ENCODE results near the gene DOCK3. TPM values are rescaled to one million over a fixed set of nuclear protein-coding genes. Genes with fewer than 3 reads are reported as not detected.
"Not testable (repeated sequence)": the region's sequence is repeated elsewhere in the genome, so short reads cannot be mapped to it uniquely, and the experiment has no call there.

The DOCK3 gene
- polyA plus RNA-seq, 1 donor from 2014 or later: 15.6 TPM

GRCh38 chr3:50912746-50913145, 238.0 kb downstream of the DOCK3 start:
- Histone ChIP-seq H3K9me2 (ENCODE audit: insufficient read depth, low read length) (no peaks in the 10 kb centered on the region), H3K27me3 (ENCODE audit: insufficient read depth, low read depth, low read length) (no peaks in the 10 kb centered on the region), H3K4me2 (ENCODE audit: low read length) (no peak overlapping the region), H3F3A (ENCODE audit: insufficient read depth, low read length, poor library complexity, severe bottlenecking) (no peaks in the 10 kb centered on the region), H2AFZ (ENCODE audit: low read depth, low read length) (no peak overlapping the region), H3K4me3 (ENCODE audit: low read length) (no peak overlapping the region), H3K36me3 (ENCODE audit: insufficient read depth, low read length) (no peaks in the 10 kb centered on the region), H3K9me3 (ENCODE audit: low read length) (no peaks in the 10 kb centered on the region), H3K27ac (ENCODE audit: low read length) (no peak overlapping the region), H3K79me2 (replicated peaks; ENCODE audit: insufficient read depth, low read length) (no peaks in the 10 kb centered on the region), H3K9ac (ENCODE audit: low read length) (no peak overlapping the region), H4K20me1 (ENCODE audit: insufficient read depth) (no peaks in the 10 kb centered on the region)
- TF ChIP-seq MXI1 (conservative IDR thresholded peaks at IDR 0.05; ENCODE audit: poor library complexity, severe bottlenecking) (no peak), EP300 (conservative IDR thresholded peaks at IDR 0.05; ENCODE audit: poor library complexity, severe bottlenecking) (no peak), EZH2 (IDR thresholded peaks at IDR 0.05; ENCODE audit: borderline replicate concordance, insufficient read depth, low read length, poor library complexity, severe bottlenecking) (no peak), REST (IDR thresholded peaks at IDR 0.05; ENCODE audit: borderline replicate concordance) (no peak)

- H3K27ac ChIP-seq (ENCODE audit: low read length): no peak overlapping the region
- no peak for TF ChIP-seq EP300 (conservative IDR thresholded peaks at IDR 0.05; ENCODE audit: poor library complexity, severe bottlenecking)
- no peaks in the 10 kb centered on the region for H4K20me1 ChIP-seq (ENCODE audit: insufficient read depth)
- H3K9me3 ChIP-seq (ENCODE audit: low read length): no peaks in the 10 kb centered on the region
- no peaks in the 10 kb centered on the region for H3K36me3 ChIP-seq (ENCODE audit: insufficient read depth, low read length)
- H3K27me3 ChIP-seq (ENCODE audit: insufficient read depth, low read depth, low read length): no peaks in the 10 kb centered on the region
- H3K4me2 ChIP-seq (ENCODE audit: low read length): no peak overlapping the region
- no peak overlapping the region for H3K4me3 ChIP-seq (ENCODE audit: low read length)
- no peak overlapping the region for H2AFZ ChIP-seq (ENCODE audit: low read depth, low read length)
- H3K9me2 ChIP-seq (ENCODE audit: insufficient read depth, low read length): no peaks in the 10 kb centered on the region
- no peaks in the 10 kb centered on the region for H3K79me2 ChIP-seq (replicated peaks; ENCODE audit: insufficient read depth, low read length)
- no peak overlapping the region for H3K9ac ChIP-seq (ENCODE audit: low read length)
- H3F3A ChIP-seq (ENCODE audit: insufficient read depth, low read length, poor library complexity, severe bottlenecking): no peaks in the 10 kb centered on the region
Measured at GRCh38 chr3:50913260-50913659, 238.5 kb downstream of the DOCK3 start.

GRCh38 chr3:50922071-50922470, 247.3 kb downstream of the DOCK3 start:
- not testable (repeated sequence) for H3K9me2 ChIP-seq (ENCODE audit: insufficient read depth, low read length); H3K4me2 ChIP-seq (ENCODE audit: low read length); H3K36me3 ChIP-seq (ENCODE audit: insufficient read depth, low read length); H3K9ac ChIP-seq (ENCODE audit: low read length); H3K4me3 ChIP-seq (ENCODE audit: low read length); H3F3A ChIP-seq (ENCODE audit: insufficient read depth, low read length, poor library complexity, severe bottlenecking); H3K79me2 ChIP-seq (replicated peaks; ENCODE audit: insufficient read depth, low read length); H2AFZ ChIP-seq (ENCODE audit: low read depth, low read length); H4K20me1 ChIP-seq (ENCODE audit: insufficient read depth); H3K9me3 ChIP-seq (ENCODE audit: low read length); H3K27ac ChIP-seq (ENCODE audit: low read length); H3K27me3 ChIP-seq (ENCODE audit: insufficient read depth, low read depth, low read length)

GRCh38 chr3:50923955-50924354, 249.2 kb downstream of the DOCK3 start:
- Histone ChIP-seq H3K27me3 (ENCODE audit: insufficient read depth, low read depth, low read length) (no peaks in the 10 kb centered on the region), H3K9me2 (ENCODE audit: insufficient read depth, low read length) (no peaks in the 10 kb centered on the region), H3K79me2 (replicated peaks; ENCODE audit: insufficient read depth, low read length) (peaks cover 5% of the 10 kb centered on the region), H2AFZ (ENCODE audit: low read depth, low read length) (no peak overlapping the region), H3K9ac (ENCODE audit: low read length) (no peak overlapping the region), H3F3A (ENCODE audit: insufficient read depth, low read length, poor library complexity, severe bottlenecking) (no peaks in the 10 kb centered on the region), H3K36me3 (ENCODE audit: insufficient read depth, low read length) (no peaks in the 10 kb centered on the region), H4K20me1 (ENCODE audit: insufficient read depth) (no peaks in the 10 kb centered on the region), H3K4me2 (ENCODE audit: low read length) (no peak overlapping the region), H3K4me3 (ENCODE audit: low read length) (no peak overlapping the region), H3K9me3 (ENCODE audit: low read length) (no peaks in the 10 kb centered on the region), H3K27ac (ENCODE audit: low read length) (no peak overlapping the region)
- TF ChIP-seq EP300 (conservative IDR thresholded peaks at IDR 0.05; ENCODE audit: poor library complexity, severe bottlenecking): no peak
- no peak for TF ChIP-seq POLR2AphosphoS5 (IDR thresholded peaks at IDR 0.05)
- TF ChIP-seq SMC3 (conservative IDR thresholded peaks at IDR 0.05; ENCODE audit: poor library complexity): no peak
- no peak for TF ChIP-seq EZH2 (IDR thresholded peaks at IDR 0.05; ENCODE audit: borderline replicate concordance, insufficient read depth, low read length, poor library complexity, severe bottlenecking)
- TF ChIP-seq REST (IDR thresholded peaks at IDR 0.05; ENCODE audit: borderline replicate concordance): no peak
- TF ChIP-seq MXI1 (conservative IDR thresholded peaks at IDR 0.05; ENCODE audit: poor library complexity, severe bottlenecking): no peak
- no peak for TF ChIP-seq TAF1 (IDR thresholded peaks at IDR 0.05; ENCODE audit: low read depth)

Measured in neural cell (in vitro differentiated cells).